ENCODE results near the gene DYNLT2. TPM values are rescaled to one million over a fixed set of nuclear protein-coding genes. Genes with fewer than 3 reads are reported as not detected.

The DYNLT2 gene, protein sequence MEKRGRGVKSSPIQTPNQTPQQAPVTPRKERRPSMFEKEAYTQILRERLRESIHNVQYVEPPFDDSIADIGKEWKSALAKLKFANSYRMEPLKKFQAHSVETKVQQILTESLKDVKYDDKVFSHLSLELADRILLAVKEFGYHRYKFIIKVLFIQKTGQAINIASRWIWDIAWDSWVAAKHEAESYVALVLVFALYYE
- total RNA-seq = 1.1 and 1.3 TPM in 2 replicates

DNA sequence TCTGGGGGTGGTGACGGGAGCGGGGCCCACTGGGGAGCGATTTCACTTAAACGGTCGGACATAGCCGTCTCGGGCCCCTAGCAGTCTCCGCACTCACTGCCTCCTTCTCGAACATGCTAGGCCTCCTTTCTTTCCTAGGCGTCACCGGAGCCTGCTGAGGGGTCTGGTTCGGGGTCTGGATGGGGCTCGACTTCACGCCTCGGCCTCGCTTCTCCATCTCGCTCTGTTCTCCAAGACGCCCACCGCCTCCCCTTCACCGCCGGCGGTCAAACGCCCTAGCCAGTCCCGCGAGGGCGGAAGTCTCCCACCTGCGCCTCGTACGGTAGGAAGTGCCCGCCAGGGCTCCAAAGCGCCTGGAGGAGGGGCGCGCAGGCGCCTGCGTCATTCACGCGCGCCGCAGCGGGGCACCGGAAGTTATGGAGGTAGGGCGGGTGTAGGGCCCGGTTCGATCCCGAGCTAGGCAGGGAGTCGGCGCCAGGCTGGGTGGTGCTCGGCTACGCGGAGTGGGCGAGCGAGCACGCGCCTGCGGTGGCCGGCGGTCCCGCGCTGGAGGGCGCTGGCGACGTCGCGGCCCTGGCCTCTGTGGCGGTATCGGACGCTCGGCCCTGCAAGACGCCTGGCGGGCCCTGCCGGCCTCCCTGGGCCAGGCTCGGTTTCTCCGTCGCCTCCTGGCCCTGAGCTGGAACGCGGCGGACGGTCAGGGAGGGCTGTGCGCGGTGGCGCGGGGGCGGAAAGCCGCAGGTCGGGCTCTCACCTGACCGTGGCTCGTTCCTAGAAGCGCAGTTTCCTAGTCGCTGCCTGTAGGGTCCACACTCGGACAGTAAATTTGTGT, at the start of gene DYNLT2, which contains the start of gene ERMARD:
Gene DYNLT2 (minus strand): TSS at position 331 of the 832 bp plus-strand sequence. CDS start 114 bp downstream, at position 217.
Gene ERMARD (plus strand): TSS at position 381 of the 832 bp plus-strand sequence. CDS start 36 bp downstream, at position 417.

DNA sequence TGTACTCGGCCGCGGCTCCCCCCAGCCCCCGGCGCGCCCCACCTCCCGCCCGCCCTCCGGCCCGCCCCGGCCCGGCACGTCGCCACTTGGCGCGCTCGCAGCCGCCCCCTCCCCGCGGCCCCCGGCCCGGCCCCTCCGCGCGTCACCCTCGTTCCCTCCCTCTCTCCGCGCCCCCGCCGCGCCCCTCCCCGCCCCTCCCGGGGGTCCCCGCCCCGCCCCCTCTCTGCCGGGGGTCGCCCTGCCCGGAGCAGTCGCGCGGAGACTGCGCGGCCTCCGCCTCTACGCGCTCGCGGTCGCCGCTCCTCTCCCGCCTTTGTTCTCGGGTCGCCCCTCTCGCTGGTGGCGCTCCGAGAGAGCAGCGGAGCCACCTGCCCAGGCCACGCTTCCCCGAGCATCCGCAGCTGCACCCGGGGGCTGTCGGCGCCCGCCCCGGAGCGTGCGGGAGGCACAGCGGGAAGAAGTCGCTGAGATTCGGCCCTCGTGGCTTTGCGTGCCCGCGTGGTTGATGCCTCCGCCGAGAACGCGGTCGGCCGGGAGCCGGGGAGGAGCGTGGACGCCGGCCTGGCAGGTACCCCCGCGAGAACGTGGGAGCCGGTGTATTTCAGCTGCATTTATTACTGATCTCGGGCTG, 26.8 kb downstream of the DYNLT2 start, which contains the start of gene PHF10:
Gene PHF10 (minus strand): TSS at position 7 of the 631 bp plus-strand sequence. CDS start 569 bp downstream, outside the sequence.

DNA sequence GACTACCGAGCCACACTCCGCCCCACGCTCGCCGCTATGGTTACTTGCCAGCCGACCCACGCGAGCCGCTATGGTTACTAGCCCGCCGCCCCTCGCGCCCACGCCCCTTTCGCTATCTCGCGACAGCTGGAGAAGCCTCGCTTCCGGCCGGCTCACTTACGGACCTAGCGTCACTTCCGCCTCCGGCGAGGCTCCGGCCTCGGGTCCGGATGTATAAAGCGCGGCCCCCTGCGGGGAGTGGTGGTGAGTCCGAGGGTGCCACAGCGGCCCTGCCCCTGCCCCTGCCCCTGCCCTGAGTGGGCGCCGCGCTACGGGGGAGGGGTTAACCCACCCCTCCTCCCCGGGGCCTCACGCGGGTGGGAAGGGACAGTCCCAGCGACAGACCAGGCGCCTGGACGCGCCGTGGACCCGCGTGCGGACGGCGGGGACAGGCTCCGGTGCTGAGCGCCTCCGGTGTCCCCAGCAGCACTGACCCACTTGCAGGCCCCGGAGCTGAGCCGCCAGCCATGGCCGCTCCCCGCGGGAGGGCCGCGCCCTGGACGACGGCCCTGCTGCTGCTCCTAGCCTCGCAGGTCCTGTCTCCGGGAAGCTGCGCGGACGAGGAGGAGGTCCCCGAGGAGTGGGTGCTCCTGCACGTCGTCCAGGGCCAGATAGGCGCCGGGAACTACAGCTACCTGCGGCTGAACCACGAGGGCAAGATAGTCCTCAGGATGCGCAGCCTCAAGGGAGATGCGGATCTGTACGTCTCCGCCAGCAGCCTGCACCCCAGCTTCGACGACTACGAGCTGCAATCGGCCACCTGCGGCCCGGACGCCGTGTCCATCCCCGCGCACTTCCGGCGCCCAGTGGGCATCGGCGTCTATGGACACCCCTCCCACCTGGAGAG, 49.2 kb downstream of the DYNLT2 start, which contains the start of the genes C6orf120 and WDR27:
Gene C6orf120 (plus strand): TSS at position 173 of the 886 bp plus-strand sequence. CDS start 334 bp downstream, at position 507.
Gene WDR27 (minus strand): TSS at position 76 of the 886 bp plus-strand sequence. CDS start 13,024 bp downstream, outside the sequence.

Other genes starting within 250 kb of the DYNLT2 start
- 14.9 and 31.9 TPM in 2 replicates for gene WDR27, start 49.5 kb downstream of the DYNLT2 start, total RNA-seq
- gene C6orf120, start 49.4 kb downstream of the DYNLT2 start, total RNA-seq = 52.7 and 57.8 TPM in 2 replicates
- 19.9 and 26.6 TPM in 2 replicates for gene PHF10, start 27.1 kb downstream of the DYNLT2 start, total RNA-seq
- 18.6 and 20.8 TPM in 2 replicates for gene ERMARD, start 50 bp upstream of the DYNLT2 start, total RNA-seq

Measured in placental pericyte (primary cell).